Measurements from ENCODE around the gene RFX3.

The RFX3 gene

DNA sequence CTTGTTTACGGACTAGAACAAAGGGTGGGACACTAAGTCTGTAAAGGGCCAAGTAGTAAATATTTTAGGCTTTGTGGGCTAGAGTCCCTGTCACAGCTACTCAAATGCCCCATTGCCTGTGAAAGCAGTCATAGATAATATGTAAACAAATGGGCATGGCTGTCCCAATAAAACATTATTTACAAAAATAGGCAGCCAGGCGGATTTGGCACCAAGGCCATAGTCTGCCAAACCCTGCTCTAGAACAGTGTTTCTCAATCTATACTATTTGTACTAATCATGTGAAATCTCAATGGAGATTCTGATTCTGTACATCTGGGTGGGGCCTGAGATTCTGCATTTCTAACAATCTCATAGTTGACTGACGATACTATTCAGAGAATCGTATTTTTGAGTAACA is 92.0 kb downstream of the RFX3 start:
- no peak for DNase-seq (ENCODE audit: low spot score)

DNA sequence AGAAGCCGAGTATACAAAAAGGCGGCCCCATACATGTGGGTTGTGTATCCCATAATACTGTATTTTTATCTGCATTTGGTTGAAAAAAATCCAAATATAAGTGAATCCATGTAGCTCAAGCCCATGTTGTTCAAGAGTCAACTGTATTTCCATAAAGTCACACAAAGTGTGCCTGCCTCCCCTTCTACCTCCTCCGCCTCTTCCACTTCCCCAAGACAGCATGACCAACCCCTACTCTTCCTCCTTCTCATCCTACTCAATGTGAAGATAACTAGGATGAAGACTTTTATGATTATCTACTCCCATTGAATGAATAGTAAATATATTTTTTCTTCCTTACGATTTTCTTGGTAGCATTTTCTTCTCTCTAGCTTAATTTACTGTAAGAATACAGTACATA is 92.7 kb downstream of the RFX3 start:
- no peak for DNase-seq (ENCODE audit: low spot score)

DNA sequence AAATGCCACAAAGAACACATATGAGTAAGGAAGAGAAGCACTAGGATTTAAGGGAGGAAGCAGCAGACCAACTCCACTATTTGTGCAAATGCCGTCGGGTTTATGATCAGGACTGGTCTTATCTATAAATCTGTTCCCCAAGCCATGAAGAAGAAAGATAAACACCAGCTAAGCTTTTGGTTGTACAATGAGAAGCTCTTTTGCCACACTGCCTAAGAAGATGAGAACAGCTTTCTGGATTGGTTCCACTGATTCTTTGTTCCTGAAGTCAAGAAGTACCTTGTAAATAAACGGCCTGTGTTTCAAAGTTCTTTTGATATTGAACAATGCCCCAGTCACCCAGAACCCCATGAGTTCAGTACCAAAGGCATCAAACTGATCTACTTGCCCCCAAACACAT is 93.9 kb downstream of the RFX3 start:
- no peak for DNase-seq (ENCODE audit: low spot score)

GRCh38 chr9:3419893-3420292 is 105.9 kb downstream of the RFX3 start:
- DNase-seq (ENCODE audit: low spot score): no peak

GRCh38 chr9:3415906-3416305 is 109.9 kb downstream of the RFX3 start:
- no peak for DNase-seq (ENCODE audit: low spot score)

DNA sequence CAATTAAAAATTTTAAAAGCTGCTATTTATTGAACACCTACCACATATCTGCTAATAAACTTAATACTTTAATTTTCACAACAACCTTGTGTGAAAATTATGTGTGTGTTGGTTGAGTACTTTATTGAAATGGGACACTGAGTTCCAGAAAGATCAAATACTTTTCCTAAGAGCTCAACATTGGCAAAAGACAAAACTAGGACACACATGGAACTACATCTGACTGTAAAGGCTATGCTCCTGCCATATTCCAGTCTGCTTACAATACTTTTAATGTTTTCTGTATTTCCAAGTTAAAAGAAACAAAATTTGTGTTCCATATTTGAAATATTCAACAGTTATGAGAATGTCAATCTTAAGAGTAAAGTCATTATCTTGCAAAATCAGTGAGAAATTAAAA is 111.8 kb downstream of the RFX3 start:
- DNase-seq (ENCODE audit: low spot score): no peak

DNA sequence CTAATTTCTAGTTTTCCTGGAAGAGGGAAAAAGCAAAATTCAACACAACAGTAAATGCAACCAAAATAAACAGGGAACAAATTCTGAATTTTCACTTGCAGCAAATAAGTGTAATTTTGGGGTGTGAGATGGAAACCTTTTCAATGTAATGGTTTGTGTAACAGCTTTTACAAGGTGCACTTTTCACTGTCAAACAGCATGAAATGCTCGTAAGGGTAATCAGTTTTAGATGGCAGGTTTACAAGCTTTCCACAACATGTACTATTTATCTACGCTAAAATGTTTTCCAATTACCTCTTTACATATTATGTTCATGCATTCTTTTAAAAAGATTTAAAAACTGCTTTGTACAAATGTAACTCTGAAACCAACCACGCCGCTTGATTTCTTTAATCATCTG is 115.3 kb downstream of the RFX3 start:
- DNase-seq (ENCODE audit: low spot score): no peak

GRCh38 chr9:3409453-3409852 is 116.3 kb downstream of the RFX3 start:
- no peak for DNase-seq (ENCODE audit: low spot score)

- no peak for DNase-seq (ENCODE audit: low spot score)
Measured at GRCh38 chr9:3403315-3403714, 122.5 kb downstream of the RFX3 start.

DNA sequence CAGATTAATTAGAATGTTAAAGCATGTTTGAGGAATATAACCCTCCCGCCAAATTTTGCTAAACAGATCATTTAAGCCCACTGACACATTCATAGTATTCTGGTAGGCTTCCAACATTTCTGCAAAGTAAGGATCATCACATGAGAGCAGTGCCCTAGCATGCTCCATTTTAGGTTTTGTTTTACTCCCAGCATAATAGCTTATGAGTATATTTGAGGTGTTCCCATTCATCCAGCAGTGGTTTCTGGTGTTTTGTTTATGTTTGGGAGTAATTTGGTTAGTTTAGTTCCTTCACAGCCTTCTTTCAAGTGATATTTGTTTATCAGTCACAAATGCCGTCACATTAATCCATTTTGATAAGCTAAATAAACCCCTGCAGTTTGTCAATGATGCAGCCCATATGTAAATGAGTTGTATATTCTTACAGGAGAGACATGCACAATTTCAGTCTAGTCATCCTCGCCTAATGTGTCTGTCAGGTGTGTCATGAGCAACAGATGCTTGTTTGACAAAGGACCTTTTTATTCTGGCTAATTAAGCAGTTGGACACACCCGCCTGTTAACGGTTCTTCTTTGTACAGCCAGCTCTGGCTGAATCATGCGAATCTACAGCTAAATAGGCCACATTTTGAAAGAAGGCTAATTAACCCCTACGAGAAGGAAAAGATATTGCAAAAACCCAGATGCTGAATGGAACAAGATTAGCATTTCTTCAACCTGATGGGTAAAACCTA is 124.4 kb downstream of the RFX3 start:
- no peak for DNase-seq (ENCODE audit: low spot score)

GRCh38 chr9:3398232-3398648 is 127.6 kb downstream of the RFX3 start:
- no peak for DNase-seq (ENCODE audit: low spot score)

DNA sequence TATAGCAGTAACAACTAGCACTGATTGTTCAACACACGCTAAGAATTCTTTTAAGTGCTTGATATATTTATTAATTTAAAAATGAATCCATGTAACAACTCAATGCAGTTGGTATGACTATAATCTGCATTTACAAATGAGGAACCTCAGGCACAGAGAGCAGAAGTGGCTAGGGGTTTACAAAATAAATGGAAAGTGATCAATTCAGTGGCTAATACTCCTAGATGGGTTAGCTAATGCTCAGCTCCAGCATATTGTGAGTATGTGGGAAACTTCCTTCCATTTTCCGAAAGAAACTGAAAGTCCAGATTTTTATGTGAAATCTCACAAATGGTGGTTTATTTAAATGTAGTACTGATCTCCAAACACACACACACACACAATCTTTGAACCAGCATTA is 128.0 kb downstream of the RFX3 start:
- no peak for DNase-seq (ENCODE audit: low spot score)

DNA sequence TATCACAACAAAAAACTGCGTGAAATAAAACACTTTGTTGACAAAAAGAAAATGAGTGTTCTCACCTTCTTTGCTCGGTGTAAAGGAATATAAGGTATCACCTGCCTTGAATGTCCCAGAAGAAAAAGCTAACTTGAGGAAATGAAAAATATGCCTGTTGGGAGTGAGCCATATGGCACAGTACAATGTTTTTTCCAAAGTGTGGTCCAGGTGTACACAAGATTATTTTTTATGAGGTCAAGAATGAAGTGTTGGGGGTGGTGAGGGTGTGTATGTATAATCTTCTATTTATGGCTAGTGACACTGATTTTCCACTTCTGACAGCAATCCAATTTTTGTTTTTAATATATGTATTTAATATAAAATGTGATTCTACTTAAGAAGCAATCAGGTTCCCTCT is 134.4 kb downstream of the RFX3 start:
- DNase-seq (ENCODE audit: low spot score): no peak

DNA sequence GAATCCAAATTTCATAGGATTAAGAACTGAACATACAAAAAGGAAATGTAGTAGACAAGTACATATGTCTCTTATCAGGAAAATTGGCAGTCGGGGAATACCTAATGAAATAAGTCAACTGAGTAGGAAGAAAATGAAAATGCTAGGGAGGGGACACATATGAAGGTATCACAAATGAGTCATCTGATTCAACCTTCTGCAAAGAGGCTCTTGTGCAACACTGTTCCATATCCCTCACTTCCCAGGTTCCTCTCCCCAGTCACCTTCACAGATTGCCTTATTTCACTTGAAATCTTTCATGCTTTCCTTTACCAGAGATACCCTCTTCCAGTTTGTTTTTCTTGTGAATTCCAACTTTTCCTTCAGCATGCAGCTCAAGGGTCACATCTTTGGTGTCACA is 139.0 kb downstream of the RFX3 start:
- peak; percentile 17 for DNase-seq (ENCODE audit: low spot score)

- peak; percentile 87 for DNase-seq (ENCODE audit: low spot score)
Measured at GRCh38 chr9:3385871-3386270, 139.9 kb downstream of the RFX3 start.

DNA sequence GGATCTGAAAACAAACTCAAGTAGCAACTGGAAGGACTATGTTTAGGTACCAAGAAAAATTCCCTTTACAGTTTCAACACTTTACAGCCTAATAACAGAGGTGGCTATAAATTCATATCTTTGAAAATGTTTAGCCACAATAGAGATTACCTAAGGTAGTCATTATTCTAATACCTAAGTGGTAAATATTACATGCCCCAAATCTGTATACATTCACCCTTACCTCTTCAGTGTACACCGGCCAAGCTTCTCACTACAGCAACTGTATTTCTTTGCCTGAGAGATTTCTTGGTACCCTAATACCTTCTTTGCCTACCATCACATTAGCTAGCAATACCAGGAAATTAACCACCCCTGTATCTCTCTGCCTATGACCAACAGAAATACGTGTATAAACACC is 154.0 kb downstream of the RFX3 start:
- no peak for DNase-seq (ENCODE audit: low spot score)

GRCh38 chr9:3370715-3371114 is 155.1 kb downstream of the RFX3 start:
- DNase-seq (ENCODE audit: low spot score): no peak

DNA sequence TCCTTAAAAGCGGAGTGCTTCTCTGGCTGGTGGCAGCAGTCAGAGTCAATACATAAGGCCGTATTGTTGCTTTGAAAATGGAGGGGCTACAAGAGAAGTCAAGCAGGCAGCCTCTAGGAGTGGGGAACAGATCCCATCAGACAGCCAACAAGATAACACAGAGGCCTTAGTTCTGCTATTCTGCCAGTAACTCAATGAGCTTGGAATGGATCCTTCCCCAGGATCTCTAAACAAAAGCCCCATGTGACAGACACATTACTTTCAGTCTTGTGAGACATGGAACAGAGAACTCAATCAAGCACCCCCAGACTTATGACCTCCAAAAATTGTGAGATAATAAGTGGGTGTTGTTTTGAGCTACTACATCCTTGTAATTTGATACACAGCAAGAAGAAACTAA is 158.6 kb downstream of the RFX3 start:
- no peak for DNase-seq (ENCODE audit: low spot score)

GRCh38 chr9:3361689-3362392 is 164.0 kb downstream of the RFX3 start:
- DNase-seq (ENCODE audit: low spot score): no peak

GRCh38 chr9:3361116-3361515 is 164.7 kb downstream of the RFX3 start:
- DNase-seq (ENCODE audit: low spot score): no peak

GRCh38 chr9:3360245-3360644 is 165.6 kb downstream of the RFX3 start:
- no peak for DNase-seq (ENCODE audit: low spot score)

- DNase-seq (ENCODE audit: low spot score): no peak
Measured at GRCh38 chr9:3359778-3360177, 166.0 kb downstream of the RFX3 start.

GRCh38 chr9:3359048-3359692 is 166.6 kb downstream of the RFX3 start:
- DNase-seq (ENCODE audit: low spot score): no peak
